ENCODE results near the gene NKX3-2. TPM values are rescaled to one million over a fixed set of nuclear protein-coding genes. Genes with fewer than 3 reads are reported as not detected.

The NKX3-2 gene
- total RNA-seq, 1 experiment from 2014 or later: 1.2 TPM

GRCh38 chr4:13548059-13548983 is 4.0 kb upstream of the NKX3-2 start:
- peak; percentile 10 for DNase-seq
- no peaks in the 10 kb centered on the region for H3K27me3 ChIP-seq

GRCh38 chr4:13547485-13548041 is 3.3 kb upstream of the NKX3-2 start:
- peak; percentile 26 for DNase-seq
- no peaks in the 10 kb centered on the region for H3K27me3 ChIP-seq
- H3K36me3 ChIP-seq: no peaks in the 10 kb centered on the region
- H3K9me3 ChIP-seq: no peaks in the 10 kb centered on the region
- peak overlapping the region; percentile 48 for H3K4me3 ChIP-seq

More at GRCh38 chr4:13548059-13548983, 4.0 kb upstream of the NKX3-2 start:
- Histone ChIP-seq H3K4me3 (peak overlapping the region; percentile 48), H3K36me3 (no peaks in the 10 kb centered on the region), H3K9me3 (no peaks in the 10 kb centered on the region)

- no peaks in the 10 kb centered on the region for H3K27me3 ChIP-seq
- no peaks in the 10 kb centered on the region for H3K36me3 ChIP-seq
- DNase-seq: peak; percentile 39
- H3K9me3 ChIP-seq: no peaks in the 10 kb centered on the region
- peak overlapping the region; percentile 48 for H3K4me3 ChIP-seq
These were observed 2.7 kb upstream of the NKX3-2 start for GRCh38 chr4:13546941-13547484.

- Histone ChIP-seq H3K9me3 (no peaks in the 10 kb centered on the region), H3K27me3 (no peaks in the 10 kb centered on the region), H3K4me3 (no peak overlapping the region; the same call in 1 of the 2 replicates), H3K36me3 (no peaks in the 10 kb centered on the region)
- no peak for DNase-seq
These were observed 2.0 kb upstream of the NKX3-2 start for GRCh38 chr4:13546142-13546940.

- no peaks in the 10 kb centered on the region for H3K9me3 ChIP-seq
- H3K27me3 ChIP-seq: no peaks in the 10 kb centered on the region
- DNase-seq: no peak
- peak overlapping the region; percentile 66 for H3K4me3 ChIP-seq
- H3K36me3 ChIP-seq: no peaks in the 10 kb centered on the region
These were observed 1.1 kb upstream of the NKX3-2 start for GRCh38 chr4:13545394-13545808.

GRCh38 chr4:13544606-13545393 is 492 bp upstream of the NKX3-2 start:
- Histone ChIP-seq H3K9me3 (no peaks in the 10 kb centered on the region), H3K27me3 (no peaks in the 10 kb centered on the region), H3K4me3 (peak overlapping the region; percentile 66), H3K36me3 (no peaks in the 10 kb centered on the region)
- peak; percentile 80 for DNase-seq

- Histone ChIP-seq H3K27me3 (no peaks in the 10 kb centered on the region), H3K36me3 (no peaks in the 10 kb centered on the region)
These were observed 1.1 kb downstream of the NKX3-2 start for GRCh38 chr4:13543032-13543838.

GRCh38 chr4:13542577-13543031 is 1.7 kb downstream of the NKX3-2 start:
- H3K27me3 ChIP-seq: no peaks in the 10 kb centered on the region
- DNase-seq: no peak
- no peak overlapping the region for H3K4me3 ChIP-seq

More at GRCh38 chr4:13543032-13543838, 1.1 kb downstream of the NKX3-2 start:
- Histone ChIP-seq H3K4me3 (no peak overlapping the region), H3K9me3 (no peaks in the 10 kb centered on the region)
- no peak for DNase-seq

GRCh38 chr4:13541720-13542576 is 2.4 kb downstream of the NKX3-2 start:
- Histone ChIP-seq H3K27me3 (no peaks in the 10 kb centered on the region), H3K4me3 (no peak overlapping the region), H3K36me3 (no peaks in the 10 kb centered on the region), H3K9me3 (no peaks in the 10 kb centered on the region)
- no peak for DNase-seq

More at GRCh38 chr4:13542577-13543031, 1.7 kb downstream of the NKX3-2 start:
- no peaks in the 10 kb centered on the region for H3K9me3 ChIP-seq
- H3K36me3 ChIP-seq: no peaks in the 10 kb centered on the region

GRCh38 chr4:13541176-13541604 is 3.1 kb downstream of the NKX3-2 start:
- no peaks in the 10 kb centered on the region for H3K27me3 ChIP-seq
- no peaks in the 10 kb centered on the region for H3K9me3 ChIP-seq
- H3K4me3 ChIP-seq: no peak overlapping the region
- H3K36me3 ChIP-seq: no peaks in the 10 kb centered on the region
- DNase-seq: no peak

- Histone ChIP-seq H3K9me3 (no peaks in the 10 kb centered on the region), H3K27me3 (no peaks in the 10 kb centered on the region), H3K36me3 (no peaks in the 10 kb centered on the region), H3K4me3 (no peak overlapping the region)
- no peak for DNase-seq
These were observed 3.7 kb downstream of the NKX3-2 start for GRCh38 chr4:13540446-13541175.

- Histone ChIP-seq H3K4me3 (no peak overlapping the region), H3K27me3 (no peaks in the 10 kb centered on the region), H3K9me3 (no peaks in the 10 kb centered on the region), H3K36me3 (no peaks in the 10 kb centered on the region)
- DNase-seq: no peak
These were observed 4.5 kb downstream of the NKX3-2 start for GRCh38 chr4:13539619-13540445.

- DNase-seq: no peak
- H3K4me3 ChIP-seq: no peak overlapping the region
- no peaks in the 10 kb centered on the region for H3K9me3 ChIP-seq
- no peaks in the 10 kb centered on the region for H3K27me3 ChIP-seq
- H3K36me3 ChIP-seq: no peaks in the 10 kb centered on the region
These were observed 5.2 kb downstream of the NKX3-2 start for GRCh38 chr4:13539047-13539618.

Measured in MG63 (cell line).